Endothelial cell of umbilical vein (primary cell): ENCODE data around the gene SLC13A1. TPM values are rescaled to one million over a fixed set of nuclear protein-coding genes. Genes with fewer than 3 reads are reported as not detected.

Experiments used
- BruUV-seq: library from RNA; stranded (reverse); fragments of 400-500 nt; replicated peaks from 2 replicates; lab custom pipeline; 2021; lab: Mats Ljungman, UMichigan
- CTCF ChIA-PET: fragments of 300-600, 350-600 bp; sonication (Branson Sonifier 250); formaldehyde crosslinking; loops from one replicate; lab custom pipeline; 2021; ENCODE audit warnings: antibody characterized with exemption, inconsistent platforms; lab: Charles Lee
- POLR2A ChIA-PET: fragments of 300-600, 350-600 bp; sonication (Branson Sonifier 250); formaldehyde crosslinking; loops from one replicate; lab custom pipeline; 2021; ENCODE audit warnings: antibody characterized with exemption, inconsistent platforms; lab: Charles Lee
- DNase-seq: peaks from one replicate; pipeline ENCODE4 v3.0.0-alpha.2; 2011; ENCODE audit warnings: low read depth, low spot score
- FAIRE-seq: peaks from 2 replicates; lab custom pipeline; 2011; peaks lifted over from hg19 to GRCh38; lab: Jason Lieb, UNC
- H2AFZ ChIP-seq: 2 replicates; pipeline ENCODE4 v1.6.0; 2012; ENCODE audit warnings: low read depth, low read length, control low read depth, inconsistent platforms
- H3K27ac ChIP-seq: 2 replicates; pipeline ENCODE4 v1.5.1; 2011; ENCODE audit warnings: low read depth, mild to moderate bottlenecking, control low read depth, low read length, moderate library complexity; ENCODE audit not compliant: insufficient read depth
- H3K27me3 ChIP-seq, 2 experiments: 2 replicates each; pipeline versions ENCODE4 v1.6.0 to v1.6.1; 2011; ENCODE audit warnings: low read length in 2 of 2, mixed read lengths in 1 of 2; ENCODE audit not compliant: control insufficient read depth in 2 of 2, insufficient read depth in 2 of 2
- H3K36me3 ChIP-seq, 2 experiments: 2 replicates in 1 of 2; 3 replicates in 1 of 2; pipeline ENCODE4 v1.5.1; 2011; ENCODE audit warnings: low read length in 2 of 2, mild to moderate bottlenecking in 1 of 2, moderate library complexity in 1 of 2; ENCODE audit not compliant: control insufficient read depth in 2 of 2, insufficient read depth in 2 of 2; ENCODE audit errors: extremely low read depth in 1 of 2
- H3K4me1 ChIP-seq: 3 replicates; pipeline ENCODE4 v1.5.1; 2011; ENCODE audit warnings: mild to moderate bottlenecking, low read length; ENCODE audit not compliant: control insufficient read depth, insufficient read depth; ENCODE audit errors: extremely low read depth
- H3K4me2 ChIP-seq: 2 replicates; pipeline ENCODE4 v1.6.1; 2011; ENCODE audit warnings: low read length, control low read depth, mixed read lengths; ENCODE audit not compliant: insufficient read depth
- H3K4me3 ChIP-seq, 3 experiments: fragments of 200-600 bp in 1 of 3; sonication (generic), shearing (Covaris generic) in 1 of 3; replicated peaks in 1 of 3; 2 replicates each; pipeline ENCODE4 v1.5.1; 2011 to 2016; ENCODE audit warnings: control low read depth in 3 of 3, low read length in 3 of 3, mild to moderate bottlenecking in 2 of 3, inconsistent platforms in 1 of 3, low read depth in 1 of 3, moderate library complexity in 1 of 3; ENCODE audit not compliant: insufficient read depth in 1 of 3
- H3K79me2 ChIP-seq: 2 replicates; pipeline ENCODE4 v1.6.0; 2012; ENCODE audit warnings: low read length, inconsistent platforms; ENCODE audit not compliant: control insufficient read depth, insufficient read depth
- H3K9ac ChIP-seq: replicated peaks from 2 replicates; pipeline ENCODE3; 2011; ENCODE audit warnings: low read length, control low read depth; ENCODE audit not compliant: insufficient read depth; ENCODE audit errors: extremely low read depth
- H3K9me1 ChIP-seq: replicated peaks from 3 replicates; pipeline ENCODE4 v1.6.0; 2011; ENCODE audit warnings: mild to moderate bottlenecking, low read length; ENCODE audit not compliant: control insufficient read depth, insufficient read depth; ENCODE audit errors: extremely low read depth
- H3K9me3 ChIP-seq: replicated peaks from 2 replicates; pipeline ENCODE4 v1.5.1; 2012; ENCODE audit warnings: low read length, inconsistent platforms; ENCODE audit not compliant: control insufficient read depth, insufficient read depth
- H4K20me1 ChIP-seq: replicated peaks from 2 replicates; pipeline ENCODE3; 2011; ENCODE audit warnings: mild to moderate bottlenecking, low read length; ENCODE audit not compliant: control insufficient read depth, insufficient read depth; ENCODE audit errors: extremely low read depth
- CTCF ChIP-seq, 2 donors: IDR thresholded peaks; 1 replicate in 1 of 2; 2 replicates in 1 of 2; pipeline ENCODE4 v1.5.1; 2011; ENCODE audit warnings: low read length in 2 of 2, mild to moderate bottlenecking in 2 of 2, moderate library complexity in 2 of 2, control low read depth in 1 of 2, inconsistent platforms in 1 of 2, low read depth in 1 of 2; ENCODE audit not compliant: insufficient read depth in 1 of 2; ENCODE audit errors: extremely low read depth in 1 of 2
- EZH2 ChIP-seq: IDR thresholded peaks from 2 replicates; pipeline ENCODE4 v1.6.1; 2012; ENCODE audit warnings: borderline replicate concordance, low read depth, mild to moderate bottlenecking, moderate library complexity, low read length, inconsistent platforms; ENCODE audit not compliant: severe bottlenecking
- FOS ChIP-seq: IDR thresholded peaks from 2 replicates; pipeline ENCODE4 v1.6.1; 2011; ENCODE audit warnings: mild to moderate bottlenecking, low read length, moderate library complexity, borderline replicate concordance; ENCODE audit not compliant: insufficient read depth
- GATA2 ChIP-seq: IDR thresholded peaks from 2 replicates; pipeline ENCODE4 v1.7.0; 2011; ENCODE audit warnings: low read depth, mild to moderate bottlenecking, moderate library complexity, mixed read lengths, low read length; ENCODE audit not compliant: insufficient read length, insufficient read depth
- JUN ChIP-seq: IDR thresholded peaks from 2 replicates; pipeline ENCODE4 v1.6.1; 2011; ENCODE audit warnings: borderline replicate concordance, low read depth; ENCODE audit not compliant: insufficient read length, insufficient read depth
- MYC ChIP-seq: IDR thresholded peaks from one replicate; pipeline ENCODE4 v1.6.1; 2011; ENCODE audit warnings: mild to moderate bottlenecking, low read depth, low read length
- POLR2A ChIP-seq: IDR thresholded peaks from 2 replicates; pipeline ENCODE4 v1.6.1; 2012; ENCODE audit warnings: low read depth, mild to moderate bottlenecking, control low read depth, low read length
- POLR2AphosphoS5 ChIP-seq: IDR thresholded peaks from 2 replicates; pipeline ENCODE4 v1.6.1; 2012; ENCODE audit warnings: low read depth, mild to moderate bottlenecking, control low read depth, low read length, moderate library complexity; ENCODE audit not compliant: insufficient read depth
- dilution Hi-C: fragments of 300-500 bp; cut with MboI; formaldehyde crosslinking; loops from one replicate; pipeline ENCODE4 v1.15.0; 2019; ENCODE audit warnings: low sequenced_read_pairs; ENCODE audit not compliant: extremely low pct_ligation_motif_present
- intact Hi-C: fragments of 100-400 bp; cut with micrococcal nuclease; formaldehyde crosslinking; loops from one replicate; pipeline ENCODE4 v1.10.0; 2022
- polyA plus RNA-seq, 4 experiments: library from polyadenylated mRNA; depleted of rRNA in 3 of 4; stranded (reverse) in 3 of 4; unstranded in 1 of 4; fragments of >200 nt; gene quantifications; 2 replicates each; pipeline versions ENCODE4 v1.2.1 to v1.2.3, GENCODE V29; 2011 to 2012; ENCODE audit warnings: missing spikeins in 1 of 4
- total RNA-seq: library from RNA; stranded (reverse); gene quantifications from 2 replicates; pipeline ENCODE4 v1.2.3, GENCODE V29; 2021
- TF ChIP-seq, protein P1 (sequence below): IDR thresholded peaks from 2 replicates; pipeline ENCODE4 v1.6.1; 2011; ENCODE audit not compliant: insufficient read depth, insufficient read length

Gene SLC13A1
- total and polyA plus RNA-seq, 2 donors (not counting 3 experiments of a cell fraction or from before 2014, with no cell fraction given) = not detected

DNA sequence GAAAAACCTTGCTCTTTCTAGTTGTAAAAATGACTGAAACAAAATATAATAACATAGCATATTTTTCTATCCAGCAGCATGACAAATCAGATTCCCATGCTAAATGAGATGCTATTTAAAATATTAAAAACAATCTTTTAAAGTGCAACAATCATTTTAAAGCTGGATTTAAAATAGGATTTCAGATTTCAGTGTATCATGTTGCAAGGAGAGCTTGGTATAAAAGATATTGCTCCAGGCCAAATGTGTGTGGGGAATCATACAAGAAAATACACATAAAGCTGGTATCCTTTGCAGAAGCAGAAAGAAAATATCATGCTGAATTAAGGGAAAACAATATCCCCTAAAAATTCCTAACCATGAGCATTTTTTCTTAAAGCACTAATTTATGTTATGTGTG lies 42.2 kb downstream of the SLC13A1 start:
- FAIRE-seq (no peak), DNase-seq (no peak)
- no peaks in the 10 kb centered on the region for H3K36me3 ChIP-seq
- H3K4me3 ChIP-seq = no peak overlapping the region
- H3K9ac ChIP-seq = no peak overlapping the region
- no peaks in the 10 kb centered on the region for H3K9me3 ChIP-seq
- no peaks in the 10 kb centered on the region for H3K9me1 ChIP-seq
- no peak overlapping the region for H3K27ac ChIP-seq
- dilution Hi-C loops = no loop called here
- ChIA-PET POLR2A (no interaction called here), CTCF (interaction anchor here (0.9 to 2.5 kb wide), 4 partner anchors 270 to 610 kb away, joined by 3 to 8 read pairs (median 5); no protein-coding TSS in a partner anchor)
- H2AFZ ChIP-seq = no peak overlapping the region
- no peaks in the 10 kb centered on the region for H3K79me2 ChIP-seq
- TF ChIP-seq, protein P1, sequence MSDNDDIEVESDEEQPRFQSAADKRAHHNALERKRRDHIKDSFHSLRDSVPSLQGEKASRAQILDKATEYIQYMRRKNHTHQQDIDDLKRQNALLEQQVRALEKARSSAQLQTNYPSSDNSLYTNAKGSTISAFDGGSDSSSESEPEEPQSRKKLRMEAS = no peak
- TF ChIP-seq JUN = no peak
- no peak for TF ChIP-seq MYC
- no peak for TF ChIP-seq GATA2
- no peak for TF ChIP-seq FOS
- no peak for TF ChIP-seq EZH2
- H3K27me3 ChIP-seq = no peaks in the 10 kb centered on the region
- BruUV-seq = no TSS peak
- H3K4me1 ChIP-seq = no peaks in the 10 kb centered on the region
- intact Hi-C loops = loop anchor here (10.0 kb wide), 1 partner anchor 1143 kb away; no protein-coding TSS in a partner anchor
- no peak overlapping the region for H3K4me2 ChIP-seq
- no peaks in the 10 kb centered on the region for H4K20me1 ChIP-seq

GRCh38 chr7:123155571-123155970 lies 44.2 kb downstream of the SLC13A1 start:
- ChIA-PET POLR2A (no interaction called here), CTCF (interaction anchor here (0.8 to 4.2 kb wide), 13 partner anchors 9 to 1063 kb away, joined by 3 to 52 read pairs (median 8); partner anchors contain the start of gene CADPS2)
- Histone ChIP-seq H2AFZ (no peak overlapping the region), H3K79me2 (no peaks in the 10 kb centered on the region), H3K9ac (no peak overlapping the region), H3K4me3 (no peak overlapping the region), H3K9me1 (no peaks in the 10 kb centered on the region), H3K9me3 (no peaks in the 10 kb centered on the region), H3K27me3 (no peaks in the 10 kb centered on the region), H3K4me2 (no peak overlapping the region), H4K20me1 (no peaks in the 10 kb centered on the region), H3K27ac (no peak overlapping the region), H3K36me3 (no peaks in the 10 kb centered on the region), H3K4me1 (no peaks in the 10 kb centered on the region)
- DNase-seq (no peak), FAIRE-seq (no peak)
- no peak for TF ChIP-seq POLR2AphosphoS5
- TF ChIP-seq POLR2A = no peak
- no peak for TF ChIP-seq MYC
- TF ChIP-seq JUN = no peak
- no peak for TF ChIP-seq EZH2
- TF ChIP-seq FOS = no peak
- TF ChIP-seq, protein P1 = no peak
- TF ChIP-seq GATA2 = no peak
- TF ChIP-seq CTCF (IDR thresholded peaks at IDR 0.05; ENCODE audit: extremely low read depth in 1 of 2, insufficient read depth in 1 of 2, low read depth in 1 of 2, low read length in 2 of 2) = no peak
- no TSS peak for BruUV-seq
- dilution Hi-C loops (no loop called here), intact Hi-C loops (loop anchor here (10.0 kb wide), 1 partner anchor 1141 kb away; no protein-coding TSS in a partner anchor)
